Measurements from ENCODE around the gene DMD.

DNA sequence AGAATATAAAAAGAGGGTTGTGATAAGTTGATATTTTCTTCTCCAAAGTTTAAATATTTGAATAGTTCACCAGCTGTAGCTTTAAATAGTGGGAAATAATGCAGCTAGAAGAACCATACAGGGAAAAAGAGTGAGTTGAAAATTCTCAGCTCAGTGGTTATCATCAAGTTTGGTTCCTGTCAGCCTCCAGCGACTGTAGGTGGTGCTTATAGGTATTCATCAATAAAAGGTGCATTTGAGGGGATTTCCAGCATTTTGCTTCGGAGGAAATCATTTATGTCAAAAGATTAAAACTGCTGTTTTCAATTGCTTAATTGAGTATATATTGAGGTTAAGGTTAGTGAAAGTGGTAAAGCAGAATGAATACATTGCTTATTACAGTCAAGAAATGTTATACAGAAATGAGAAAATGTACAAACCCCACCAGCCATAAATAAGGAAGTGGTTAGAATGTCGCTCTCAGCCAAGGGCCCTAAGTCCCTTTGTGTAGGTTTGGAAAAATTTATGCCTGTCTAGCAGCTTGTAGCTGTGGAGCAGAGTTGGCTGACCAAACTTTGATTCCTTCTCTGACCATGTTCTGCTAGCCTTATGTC lies 1606.6 kb downstream of the DMD start:
- TF ChIP-seq, protein P1, sequence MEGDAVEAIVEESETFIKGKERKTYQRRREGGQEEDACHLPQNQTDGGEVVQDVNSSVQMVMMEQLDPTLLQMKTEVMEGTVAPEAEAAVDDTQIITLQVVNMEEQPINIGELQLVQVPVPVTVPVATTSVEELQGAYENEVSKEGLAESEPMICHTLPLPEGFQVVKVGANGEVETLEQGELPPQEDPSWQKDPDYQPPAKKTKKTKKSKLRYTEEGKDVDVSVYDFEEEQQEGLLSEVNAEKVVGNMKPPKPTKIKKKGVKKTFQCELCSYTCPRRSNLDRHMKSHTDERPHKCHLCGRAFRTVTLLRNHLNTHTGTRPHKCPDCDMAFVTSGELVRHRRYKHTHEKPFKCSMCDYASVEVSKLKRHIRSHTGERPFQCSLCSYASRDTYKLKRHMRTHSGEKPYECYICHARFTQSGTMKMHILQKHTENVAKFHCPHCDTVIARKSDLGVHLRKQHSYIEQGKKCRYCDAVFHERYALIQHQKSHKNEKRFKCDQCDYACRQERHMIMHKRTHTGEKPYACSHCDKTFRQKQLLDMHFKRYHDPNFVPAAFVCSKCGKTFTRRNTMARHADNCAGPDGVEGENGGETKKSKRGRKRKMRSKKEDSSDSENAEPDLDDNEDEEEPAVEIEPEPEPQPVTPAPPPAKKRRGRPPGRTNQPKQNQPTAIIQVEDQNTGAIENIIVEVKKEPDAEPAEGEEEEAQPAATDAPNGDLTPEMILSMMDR (IDR thresholded peaks at IDR 0.05; ENCODE audit: borderline replicate concordance, extremely low read depth, low read length, poor library complexity, severe bottlenecking), result no peak
- no peak for TF ChIP-seq EZH2 (IDR thresholded peaks at IDR 0.05; ENCODE audit: borderline replicate concordance, low read depth, low read length, severe bottlenecking)

Measured in DND-41 (cell line).